ENCODE measurements around the gene SMG5.
A peak's percentile ranks its signal among the peaks of the same experiment; 100 is the strongest.

SMG5 gene

GRCh38 chr1:156285437-156285836, 2.8 kb upstream of the SMG5 start:
- no peak for TF ChIP-seq CTCF (IDR thresholded peaks at IDR 0.05)
- H3K27ac ChIP-seq = no peak overlapping the region

GRCh38 chr1:156284757-156285156, 2.1 kb upstream of the SMG5 start:
- intact Hi-C loops (cut with DNase I; ENCODE audit: low total_unique reads) = loop anchor here (2.0 kb wide), 1 partner anchor 56 kb away; no protein-coding TSS in a partner anchor

More at GRCh38 chr1:156285437-156285836, 2.8 kb upstream of the SMG5 start:
- Histone ChIP-seq H3K27me3 (no peaks in the 10 kb centered on the region), H3K9me3 (no peaks in the 10 kb centered on the region), H3K4me1 (peaks cover 0 to 45% (median 22%) of the 10 kb centered on the region in 4 donors), H3K36me3 (peaks cover 0 to 20% (median 13%) of the 10 kb centered on the region in 3 donors), H3K4me3 (no peak overlapping the region)
- intact Hi-C loops (cut with DNase I; ENCODE audit: low total_unique reads) = loop anchor here (2.0 kb wide), 1 partner anchor 55 kb away; no protein-coding TSS in a partner anchor
- no peak for DNase-seq

GRCh38 chr1:156284112-156284511, 1.5 kb upstream of the SMG5 start, which contains the start of gene TMEM79:
Gene TMEM79, plus strand, starts transcription at chr1:156284325. Its CDS starts 902 bp downstream, at chr1:156285227.
- H3K36me3 ChIP-seq = peaks cover 0 to 22% (median 9%) of the 10 kb centered on the region in 3 donors
- H3K4me3 ChIP-seq = peak within 1 kb of the TSS; percentile 77 to 94
- TF ChIP-seq CTCF (IDR thresholded peaks at IDR 0.05) = no peak
- H3K27me3 ChIP-seq = no peaks in the 10 kb centered on the region
- peak within 1 kb of the TSS; percentile 84 to 90 for H3K27ac ChIP-seq
- no peaks in the 10 kb centered on the region for H3K9me3 ChIP-seq
- DNase-seq = no peak
- peaks cover 0 to 52% (median 22%) of the 10 kb centered on the region in 4 donors for H3K4me1 ChIP-seq
- intact Hi-C loops (cut with DNase I; ENCODE audit: low total_unique reads) = loop anchor here (2.0 kb wide), 1 partner anchor 57 kb away; no protein-coding TSS in a partner anchor

More at GRCh38 chr1:156284757-156285156, 2.1 kb upstream of the SMG5 start:
- no peak overlapping the region for H3K27ac ChIP-seq
- no peak overlapping the region for H3K4me3 ChIP-seq
- H3K4me1 ChIP-seq = peaks cover 0 to 50% (median 22%) of the 10 kb centered on the region in 4 donors
- H3K27me3 ChIP-seq = no peaks in the 10 kb centered on the region
- peaks cover 0 to 20% (median 12%) of the 10 kb centered on the region in 3 donors for H3K36me3 ChIP-seq
- H3K9me3 ChIP-seq = no peaks in the 10 kb centered on the region
- no peak for TF ChIP-seq CTCF (IDR thresholded peaks at IDR 0.05)
- no peak for DNase-seq

GRCh38 chr1:156283521-156283920, 896 bp upstream of the SMG5 start:
- peak overlapping the region in 1 of 2 donors; percentile 90 for H3K27ac ChIP-seq
- peak overlapping the region; percentile 77 to 94 for H3K4me3 ChIP-seq
- H3K9me3 ChIP-seq = no peaks in the 10 kb centered on the region
- peaks cover 5 to 28% (median 8%) of the 10 kb centered on the region in 3 donors for H3K36me3 ChIP-seq
- no peak for TF ChIP-seq CTCF (IDR thresholded peaks at IDR 0.05)
- H3K4me1 ChIP-seq = peaks cover 0 to 52% (median 22%) of the 10 kb centered on the region in 4 donors
- no peak for DNase-seq
- intact Hi-C loops (cut with DNase I; ENCODE audit: low total_unique reads) = no loop called here
- no peaks in the 10 kb centered on the region for H3K27me3 ChIP-seq

- Histone ChIP-seq H3K4me3 (peak overlapping the region; percentile 77 to 94), H3K36me3 (peaks cover 21 to 44% (median 22%) of the 10 kb centered on the region in 3 donors), H3K9me3 (no peaks in the 10 kb centered on the region), H3K27me3 (no peaks in the 10 kb centered on the region), H3K4me1 (peaks cover 0 to 52% (median 23%) of the 10 kb centered on the region in 4 donors), H3K27ac (peak overlapping the region; percentile 84 to 90)
- no peak for TF ChIP-seq CTCF (IDR thresholded peaks at IDR 0.05)
- intact Hi-C loops (cut with DNase I; ENCODE audit: low total_unique reads) = no loop called here
- no peak for DNase-seq
These were observed 739 bp downstream of the SMG5 start for GRCh38 chr1:156281693-156282478.

All from tibial artery (tissue), 4 donors.